Mesenchymal stem cell (in vitro differentiated cells and primary cell): ENCODE measurements around the gene FER1L5.

Source experiments
- DNase-seq: peaks from one replicate; pipeline ENCODE4 v3.0.0-alpha.2; 2013
- H2AFZ ChIP-seq: one replicate; pipeline ENCODE4 v1.6.1; 2013; ENCODE audit warnings: low read depth, mild to moderate bottlenecking, control low read depth, inconsistent platforms, low read length, moderate library complexity
- H2AK5ac ChIP-seq: 2 replicates; pipeline ENCODE4 v1.6.1; 2013; ENCODE audit warnings: low read length, moderate library complexity, mild to moderate bottlenecking, inconsistent platforms; ENCODE audit not compliant: severe bottlenecking
- H2BK120ac ChIP-seq: one replicate; pipeline ENCODE4 v1.6.1; 2013; ENCODE audit warnings: low read depth, mild to moderate bottlenecking, inconsistent platforms, low read length, moderate library complexity
- H2BK12ac ChIP-seq, 2 experiments: one replicate each; pipeline ENCODE4 v1.6.1; 2013; ENCODE audit warnings: inconsistent platforms in 2 of 2, low read length in 2 of 2, mild to moderate bottlenecking in 2 of 2, moderate library complexity in 2 of 2, control low read depth in 1 of 2
- H2BK15ac ChIP-seq: one replicate; pipeline ENCODE4 v1.6.1; 2013; ENCODE audit warnings: mild to moderate bottlenecking, low read depth, inconsistent platforms; ENCODE audit not compliant: poor library complexity, severe bottlenecking
- H2BK5ac ChIP-seq: 2 replicates; pipeline ENCODE4 v1.6.1; 2013; ENCODE audit warnings: low read depth, mild to moderate bottlenecking, low read length, control low read depth, inconsistent platforms; ENCODE audit not compliant: poor library complexity, severe bottlenecking
- H3K14ac ChIP-seq, 2 experiments: one replicate each; pipeline ENCODE4 v1.6.1; 2013; ENCODE audit warnings: inconsistent platforms in 2 of 2, low read length in 2 of 2, control low read depth in 1 of 2, mild to moderate bottlenecking in 1 of 2, moderate library complexity in 1 of 2
- H3K18ac ChIP-seq, 2 experiments: one replicate each; pipeline ENCODE4 v1.6.1; 2013; ENCODE audit warnings: inconsistent platforms in 2 of 2, low read length in 2 of 2, control low read depth in 1 of 2, low read depth in 1 of 2, mild to moderate bottlenecking in 1 of 2
- H3K23ac ChIP-seq, 2 experiments: one replicate each; pipeline ENCODE4 v1.6.1; 2013; ENCODE audit warnings: inconsistent platforms in 2 of 2, low read length in 2 of 2, mild to moderate bottlenecking in 2 of 2, moderate library complexity in 2 of 2, control low read depth in 1 of 2
- H3K27ac ChIP-seq: 2 replicates; pipeline ENCODE4 v1.5.1; 2013; ENCODE audit warnings: mild to moderate bottlenecking, moderate library complexity, low read length, control low read depth, inconsistent platforms; ENCODE audit not compliant: poor library complexity, severe bottlenecking
- H3K27me3 ChIP-seq, 2 experiments: 2 replicates each; pipeline versions ENCODE4 v1.6.1 to v1.7.0; 2013; ENCODE audit warnings: low read length in 2 of 2, mild to moderate bottlenecking in 2 of 2, moderate library complexity in 2 of 2, control low read depth in 1 of 2, inconsistent platforms in 1 of 2; ENCODE audit not compliant: control insufficient read depth in 1 of 2, insufficient read depth in 1 of 2
- H3K36me3 ChIP-seq, 2 experiments: 2 replicates each; pipeline versions ENCODE4 v1.6.1 to v1.7.0; 2013; ENCODE audit warnings: low read length in 2 of 2, control low read depth in 1 of 2, inconsistent platforms in 1 of 2, low read depth in 1 of 2, mild to moderate bottlenecking in 1 of 2; ENCODE audit not compliant: insufficient read depth in 2 of 2, control insufficient read depth in 1 of 2
- H3K4ac ChIP-seq, 2 experiments: one replicate each; pipeline ENCODE4 v1.6.1; 2013; ENCODE audit warnings: inconsistent platforms in 2 of 2, low read length in 2 of 2, mild to moderate bottlenecking in 2 of 2, moderate library complexity in 2 of 2, control low read depth in 1 of 2, low read depth in 1 of 2
- H3K4me1 ChIP-seq: 2 replicates; pipeline ENCODE4 v1.6.1; 2013; ENCODE audit warnings: low read depth, low read length, control low read depth; ENCODE audit not compliant: control insufficient read depth, insufficient read depth
- H3K4me2 ChIP-seq: 2 replicates; pipeline ENCODE4 v1.6.1; 2013; ENCODE audit warnings: low read length, mild to moderate bottlenecking, inconsistent platforms; ENCODE audit not compliant: poor library complexity, severe bottlenecking
- H3K4me3 ChIP-seq, 2 experiments: 2 replicates each; pipeline versions ENCODE4 v1.5.1 to v1.7.0; 2013; ENCODE audit warnings: low read length in 2 of 2, mild to moderate bottlenecking in 2 of 2, control low read depth in 1 of 2, low read depth in 1 of 2; ENCODE audit not compliant: insufficient read depth in 1 of 2
- H3K79me1 ChIP-seq: replicated peaks from 2 replicates; pipeline ENCODE4 v1.6.1; 2013; ENCODE audit warnings: mild to moderate bottlenecking, control low read depth, low read length, inconsistent platforms; ENCODE audit not compliant: poor library complexity, severe bottlenecking
- H3K9ac ChIP-seq: 2 replicates; pipeline ENCODE4 v1.7.0; 2013; ENCODE audit warnings: mild to moderate bottlenecking, low read length, moderate library complexity
- H3K9me3 ChIP-seq: 2 replicates; pipeline ENCODE4 v1.7.0; 2013; ENCODE audit warnings: mild to moderate bottlenecking, low read length; ENCODE audit not compliant: control insufficient read depth
- H4K8ac ChIP-seq: one replicate; pipeline ENCODE4 v1.6.1; 2013; ENCODE audit warnings: inconsistent platforms, mild to moderate bottlenecking, low read length, moderate library complexity
- H4K91ac ChIP-seq: one replicate; pipeline ENCODE4 v1.6.1; 2013; ENCODE audit warnings: mild to moderate bottlenecking, low read length, inconsistent platforms
- WGBS: methylation state at CpG from one replicate; pipeline ENCODE4 v1.1.7; 2013; ENCODE audit warnings: mixed read lengths; 5-methylcytosine and 5-hydroxymethylcytosine counted together

Gene FER1L5

GRCh38 chr2:96687711-96688640 lies 45.4 kb downstream of the FER1L5 start:
- Histone ChIP-seq H3K4me2 (no peak overlapping the region), H3K9ac (no peak overlapping the region), H3K4me3 (peak overlapping the region in 1 of 2 experiments; percentile 11), H3K4me1 (peaks cover 18% of the 10 kb centered on the region), H4K91ac (no peak overlapping the region), H4K8ac (no peak overlapping the region), H3K18ac (no peak overlapping the region), H3K79me1 (no peaks in the 10 kb centered on the region), H2AFZ (no peak overlapping the region), H2AK5ac (no peak overlapping the region), H2BK15ac (no peak overlapping the region), H3K14ac (peak overlapping the region in 1 of 2 experiments; percentile 71), H3K4ac (no peak overlapping the region), H3K36me3 (no peaks in the 10 kb centered on the region), H2BK120ac (no peak overlapping the region), H3K27me3 (peaks cover 8 to 42% of the 10 kb centered on the region in 2 experiments), H3K9me3 (no peaks in the 10 kb centered on the region), H2BK12ac (no peak overlapping the region), H3K23ac (no peak overlapping the region), H3K27ac (no peak overlapping the region), H2BK5ac (no peak overlapping the region)
- WGBS: 89% methylated on average over 27 of the region's 27 CpGs
- DNase-seq: no peak

GRCh38 chr2:96688649-96689430 lies 46.3 kb downstream of the FER1L5 start:
- Histone ChIP-seq H3K18ac (no peak overlapping the region), H3K14ac (no peak overlapping the region), H3K4me2 (no peak overlapping the region), H3K9me3 (no peaks in the 10 kb centered on the region), H3K36me3 (no peaks in the 10 kb centered on the region), H2BK120ac (no peak overlapping the region), H2BK12ac (no peak overlapping the region), H3K27me3 (peaks cover 8 to 33% of the 10 kb centered on the region in 2 experiments), H3K79me1 (no peaks in the 10 kb centered on the region), H4K91ac (no peak overlapping the region), H3K27ac (no peak overlapping the region), H3K4ac (no peak overlapping the region), H2BK15ac (no peak overlapping the region), H2AFZ (no peak overlapping the region), H3K4me1 (peaks cover 18% of the 10 kb centered on the region), H3K4me3 (no peak overlapping the region), H2BK5ac (no peak overlapping the region), H3K9ac (no peak overlapping the region), H2AK5ac (no peak overlapping the region), H3K23ac (no peak overlapping the region), H4K8ac (no peak overlapping the region)
- 90% methylated on average over 11 of the region's 11 CpGs for WGBS
- DNase-seq: no peak

GRCh38 chr2:96689431-96689991 lies 46.9 kb downstream of the FER1L5 start:
- Histone ChIP-seq H2BK120ac (no peak overlapping the region), H2AK5ac (no peak overlapping the region), H3K23ac (no peak overlapping the region), H3K79me1 (no peaks in the 10 kb centered on the region), H4K91ac (no peak overlapping the region), H3K9ac (no peak overlapping the region), H4K8ac (no peak overlapping the region), H2BK12ac (no peak overlapping the region), H3K4me1 (peaks cover 18% of the 10 kb centered on the region), H2BK15ac (no peak overlapping the region), H3K27ac (no peak overlapping the region), H3K9me3 (no peaks in the 10 kb centered on the region), H3K4me2 (no peak overlapping the region), H3K4me3 (no peak overlapping the region), H2AFZ (no peak overlapping the region), H3K36me3 (no peaks in the 10 kb centered on the region), H3K27me3 (peaks cover 8 to 26% of the 10 kb centered on the region in 2 experiments), H3K4ac (no peak overlapping the region), H3K18ac (no peak overlapping the region), H2BK5ac (no peak overlapping the region), H3K14ac (no peak overlapping the region)
- DNase-seq: no peak
- 93% methylated on average over 14 of the region's 14 CpGs for WGBS
